ENCODE results near the gene PCED1B.
"Not testable (repeated sequence)": the region's sequence is repeated elsewhere in the genome, so short reads cannot be mapped to it uniquely, and the experiment has no call there.

Gene PCED1B

GRCh38 chr12:47242426-47242825 is 163.0 kb downstream of the PCED1B start:
- DNase-seq: no peak

- no peak for DNase-seq
Observed at GRCh38 chr12:47244835-47245234, 165.4 kb downstream of the PCED1B start.

DNA sequence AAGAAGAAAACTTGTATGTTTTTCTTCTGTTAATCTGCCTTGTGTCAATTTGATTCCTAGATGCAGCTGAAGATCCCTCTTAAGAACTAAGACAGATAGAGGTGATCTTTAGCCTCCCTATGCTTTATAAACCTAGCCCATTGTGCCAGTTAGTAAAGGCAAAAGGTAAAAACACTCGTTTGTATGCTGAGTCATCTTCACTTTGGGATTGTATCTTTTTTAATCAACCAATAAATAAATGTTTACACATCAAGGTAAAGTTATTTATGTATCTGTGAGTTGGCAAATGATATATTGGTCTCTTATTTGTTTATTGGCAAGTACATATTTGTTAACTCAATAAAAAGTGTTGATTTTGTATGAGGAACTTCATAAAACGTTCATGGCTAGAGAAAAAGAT is 166.2 kb downstream of the PCED1B start:
- no peak for DNase-seq

- DNase-seq: no peak
Observed at GRCh38 chr12:47247418-47247817, 168.0 kb downstream of the PCED1B start.

GRCh38 chr12:47249082-47249481 is 169.7 kb downstream of the PCED1B start:
- DNase-seq: no peak

DNA sequence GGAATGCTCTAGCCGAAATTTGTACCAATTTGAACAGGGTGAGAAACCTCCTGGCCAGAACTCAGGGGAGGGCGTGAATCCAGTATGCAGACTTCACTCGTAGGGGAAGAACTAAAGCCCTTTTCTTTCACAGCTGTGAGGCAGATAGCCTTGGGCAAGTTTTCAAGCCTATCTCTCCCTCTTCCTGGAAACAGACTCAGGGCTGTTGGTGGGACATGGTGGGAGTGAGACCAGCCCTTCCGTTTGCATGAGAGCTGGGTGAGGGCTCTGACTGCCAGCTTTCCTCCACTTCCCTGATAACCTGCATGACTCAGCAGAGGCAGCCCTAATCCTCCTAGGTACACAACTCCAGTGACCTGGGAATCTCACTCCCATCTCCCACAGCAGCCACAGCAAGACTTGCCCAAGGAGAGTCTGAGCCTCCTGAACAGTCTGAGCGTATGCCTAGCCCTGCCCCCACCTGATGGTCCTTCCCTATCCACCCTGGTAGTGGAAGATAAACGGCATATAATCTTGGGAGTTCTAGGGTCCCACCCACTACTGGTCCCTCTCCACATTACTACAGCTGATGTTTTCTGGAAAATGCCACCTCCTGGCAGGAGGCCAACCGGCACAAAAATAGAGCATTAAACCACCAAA is 170.4 kb downstream of the PCED1B start:
- no peak for DNase-seq

DNA sequence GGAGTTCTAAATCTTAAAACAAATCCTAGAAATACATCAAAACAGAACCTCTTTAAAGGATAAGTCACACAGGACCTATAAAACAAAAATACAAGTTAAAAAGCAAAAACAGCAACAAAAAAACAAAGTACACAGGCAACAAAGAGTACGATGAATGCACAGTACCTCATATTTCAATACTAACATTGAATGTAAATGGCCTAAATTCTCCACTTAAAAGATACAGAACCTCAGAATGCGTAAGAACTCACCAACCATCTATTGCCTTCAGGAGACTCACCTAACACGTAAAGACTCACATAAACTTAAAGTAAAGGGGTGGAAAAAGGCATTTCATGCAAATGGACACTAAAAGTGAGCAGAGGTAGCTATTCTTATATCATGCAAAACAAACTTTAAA is 172.5 kb downstream of the PCED1B start:
- no peak for DNase-seq

DNA sequence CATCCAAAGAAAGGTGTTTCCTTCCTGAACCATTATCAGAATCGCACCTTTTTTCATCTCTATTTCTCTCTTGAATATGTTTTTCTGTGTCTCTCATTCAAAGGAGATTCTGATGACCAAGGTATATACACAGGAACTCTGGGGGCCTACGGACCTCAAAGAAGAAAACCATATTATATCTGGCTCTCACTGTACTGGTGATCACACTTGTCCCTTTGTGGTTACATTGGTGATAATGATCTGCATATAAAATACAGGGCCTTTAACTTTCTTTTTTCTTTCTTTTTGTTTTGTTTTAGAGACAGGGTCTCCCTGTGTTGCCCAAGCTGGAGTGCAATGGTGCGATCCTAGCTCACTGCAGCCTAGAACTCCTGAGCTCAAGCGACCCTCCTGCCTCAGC is 185.5 kb downstream of the PCED1B start:
- no peak for DNase-seq

DNA sequence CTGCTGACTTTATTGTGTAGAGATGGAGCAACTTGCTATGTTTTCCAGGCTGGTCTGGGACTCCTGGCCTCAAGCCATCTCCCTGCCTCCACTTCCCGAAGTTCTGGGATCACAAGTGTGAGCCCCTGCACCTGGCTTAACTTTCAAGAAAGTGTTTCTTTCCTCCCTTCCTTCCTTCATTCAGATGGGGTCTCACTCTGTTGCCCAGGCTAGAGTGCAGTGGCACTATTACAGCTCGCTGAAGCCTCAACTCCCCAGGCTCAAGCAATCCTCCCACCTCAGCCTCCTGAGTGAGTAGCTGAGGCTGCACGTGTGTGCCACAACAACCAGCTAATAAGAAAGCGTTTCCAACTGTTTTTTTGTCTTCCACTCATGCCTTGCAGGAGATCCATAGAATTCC is 186.0 kb downstream of the PCED1B start:
- no peak for DNase-seq

DNA sequence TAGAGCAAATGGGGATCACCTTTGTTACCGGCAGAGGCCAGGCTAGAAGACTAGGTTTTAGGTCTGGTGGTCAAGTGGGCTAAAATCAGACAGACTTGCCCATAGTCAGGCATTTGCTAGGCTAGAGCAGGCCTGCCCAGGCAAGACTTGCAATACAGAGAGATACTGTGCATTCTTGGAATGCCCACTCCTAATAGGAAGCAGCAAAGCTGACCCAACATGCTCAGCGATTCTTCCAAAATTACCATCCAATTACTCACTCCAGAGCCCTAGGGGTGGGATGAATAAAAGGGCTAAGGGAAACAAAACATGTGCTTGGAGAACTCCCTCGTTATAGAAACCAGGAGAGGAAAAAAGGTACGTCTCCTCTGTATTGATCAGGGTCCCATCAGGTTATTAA is 188.2 kb downstream of the PCED1B start:
- no peak for DNase-seq

DNA sequence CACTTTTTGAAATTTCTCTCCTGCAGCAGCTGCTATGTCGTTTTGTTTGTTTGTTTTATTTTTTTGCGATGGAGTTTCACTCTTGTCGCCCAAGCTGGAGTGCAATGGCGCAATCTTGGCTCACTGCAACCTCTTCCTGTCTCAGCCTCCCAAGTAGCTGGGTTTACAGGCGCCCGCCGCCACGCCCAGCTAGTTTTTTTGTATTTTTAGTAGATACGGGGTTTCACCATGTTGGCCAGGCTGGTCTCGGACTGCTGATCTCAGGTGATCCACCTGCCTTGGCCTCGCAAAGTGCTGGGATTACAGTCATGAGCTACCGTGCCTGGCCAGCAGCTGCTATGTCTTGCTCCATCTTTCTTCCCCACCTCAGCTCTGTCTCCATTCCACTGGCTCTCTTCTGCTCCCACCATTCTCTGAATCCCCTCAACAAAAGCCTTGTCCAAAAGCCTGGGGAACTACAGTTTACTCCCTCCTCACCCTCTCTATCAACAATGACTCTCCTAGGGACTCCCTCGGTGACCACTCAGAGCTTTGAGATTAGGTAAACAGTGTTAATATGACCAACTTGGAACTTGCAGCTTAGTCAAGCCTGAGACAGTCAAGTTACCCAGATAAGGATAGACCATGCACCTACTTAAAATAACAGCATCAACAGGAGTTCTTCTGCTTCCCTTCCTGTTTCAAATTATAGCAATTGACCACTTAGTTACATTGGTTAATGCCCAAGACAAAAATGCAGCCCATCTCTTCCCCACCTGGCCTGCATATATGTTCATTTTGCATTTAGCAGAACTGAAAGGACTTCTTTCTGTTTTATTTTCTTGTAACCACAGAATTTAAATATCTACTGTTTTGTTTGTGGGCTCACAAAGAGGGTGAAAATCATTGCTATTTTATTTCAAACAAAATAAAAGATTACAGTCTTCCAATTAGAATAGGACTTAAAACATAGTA is 189.4 kb downstream of the PCED1B start:
- DNase-seq: no peak

- DNase-seq: no peak
Observed at GRCh38 chr12:47269916-47270315, 190.5 kb downstream of the PCED1B start.

DNA sequence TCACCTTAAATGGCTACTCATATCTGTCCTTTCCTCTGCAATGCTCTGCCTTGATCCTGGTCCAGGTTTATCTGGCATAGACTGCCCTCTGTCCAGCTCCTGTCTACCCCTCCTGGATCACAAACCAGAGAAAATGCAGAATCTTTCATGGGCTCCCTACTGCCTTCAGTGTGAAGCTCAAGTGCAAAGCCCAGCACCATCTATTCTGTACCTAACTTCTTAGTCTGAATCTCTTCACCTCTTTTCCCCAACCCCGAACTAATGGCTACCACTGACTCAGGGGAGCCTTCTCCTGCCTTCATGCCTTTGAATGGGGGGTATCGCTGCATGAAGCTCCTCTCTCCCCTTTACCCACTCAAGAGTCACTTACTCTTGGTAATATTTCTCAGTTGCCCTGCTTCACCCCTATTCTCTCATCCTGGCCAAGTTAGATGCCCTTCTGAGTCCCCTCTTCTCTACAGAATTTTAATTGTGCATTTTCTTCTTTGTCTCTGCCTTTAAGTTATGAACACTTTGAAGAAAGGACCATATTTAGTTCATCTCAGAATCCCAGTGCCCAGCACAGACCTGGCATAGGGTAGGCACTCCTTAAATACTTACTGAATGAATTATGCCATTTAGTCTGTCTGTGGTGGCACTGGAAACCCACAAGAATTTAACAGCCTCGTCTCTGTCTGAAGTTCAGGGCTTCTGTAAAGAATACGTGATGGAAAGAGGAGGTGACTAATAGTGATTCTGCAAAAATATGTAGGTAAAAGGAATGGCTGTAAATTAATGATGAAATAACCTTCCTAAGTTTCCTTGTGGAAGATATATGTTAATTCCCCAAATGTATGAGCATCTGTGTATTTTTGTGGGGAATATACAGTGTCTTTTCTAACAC is 191.6 kb downstream of the PCED1B start:
- peak; percentile 99 for DNase-seq

DNA sequence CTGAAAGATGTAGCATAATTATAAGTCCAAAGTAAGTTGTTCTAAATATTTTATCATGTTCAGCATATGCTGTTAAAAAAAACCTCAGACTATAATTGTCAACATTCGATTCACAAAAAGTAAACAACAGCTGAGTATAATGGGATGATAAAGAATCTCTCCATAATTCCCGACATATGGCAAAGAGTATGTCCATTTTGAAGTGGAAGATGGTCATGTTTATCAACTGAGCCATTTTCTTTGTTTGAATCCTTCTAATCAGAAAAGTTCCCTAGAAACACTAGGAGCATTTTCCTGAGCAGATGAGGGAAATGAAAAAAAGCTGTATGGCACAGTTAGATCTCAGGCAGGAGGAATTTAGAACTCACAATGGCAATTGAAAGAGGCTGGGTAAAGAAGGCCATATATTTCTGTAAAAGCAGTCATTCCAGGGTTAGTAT is 192.4 kb downstream of the PCED1B start:
- no peak for DNase-seq

- peak; percentile 40 for DNase-seq
Observed at GRCh38 chr12:47272412-47273190, 193.2 kb downstream of the PCED1B start.

DNA sequence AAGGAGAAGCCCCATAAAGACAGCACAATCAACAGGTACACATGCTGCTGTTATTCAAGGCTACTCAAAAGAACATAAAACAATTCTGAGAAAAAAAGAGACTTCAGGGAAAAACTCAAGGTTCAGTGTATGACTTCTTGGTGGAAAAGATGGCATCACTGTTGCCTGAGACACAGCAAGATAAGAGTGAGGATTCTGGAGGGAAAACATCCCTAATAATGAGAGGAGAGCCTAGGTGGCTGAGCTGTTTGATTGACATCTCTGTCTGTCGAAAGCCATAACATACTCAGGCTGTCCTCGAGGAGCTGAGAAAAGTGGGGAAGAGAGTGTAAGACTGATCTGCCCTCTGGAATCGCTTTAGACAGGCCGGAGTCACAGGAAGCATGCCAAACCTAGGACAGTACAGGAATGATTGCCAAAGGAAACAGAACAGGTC is 193.8 kb downstream of the PCED1B start:
- peak; percentile 32 for DNase-seq

DNA sequence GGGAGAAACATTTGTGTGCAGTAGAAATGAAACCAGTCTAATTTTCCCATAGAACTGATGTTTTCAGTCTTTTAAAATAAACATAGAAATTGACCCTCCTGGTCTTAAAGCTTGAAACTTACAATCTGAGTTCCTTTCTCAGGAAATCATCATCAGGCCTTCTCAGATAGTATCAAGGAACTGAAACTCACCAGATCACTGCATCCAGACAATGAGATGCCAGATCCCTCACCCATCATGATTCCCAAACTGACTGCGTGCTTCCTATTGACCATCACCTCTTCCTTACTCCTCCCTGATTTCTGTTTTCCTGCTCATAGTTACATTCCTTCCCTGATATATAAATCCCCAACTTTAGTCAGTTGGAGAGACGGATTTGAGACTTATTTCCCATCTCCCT is 195.3 kb downstream of the PCED1B start:
- no peak for DNase-seq

DNA sequence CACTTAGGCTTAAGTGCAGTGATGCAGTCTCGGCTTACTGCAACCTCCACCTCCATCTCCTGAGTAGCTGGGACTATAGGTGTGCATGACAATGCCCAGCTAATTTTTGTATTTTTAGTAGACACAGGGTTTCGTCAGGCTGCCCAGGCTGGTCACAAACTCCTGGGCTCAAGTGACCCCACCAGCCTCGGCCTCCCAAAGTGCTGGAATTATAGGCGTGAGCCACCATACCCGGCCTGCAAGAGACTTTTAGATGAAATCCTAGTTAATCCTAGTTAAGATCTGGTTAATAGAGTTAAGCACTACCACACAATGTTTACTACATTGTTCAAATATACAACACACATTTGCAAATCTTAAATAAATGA is 196.8 kb downstream of the PCED1B start:
- no peak for DNase-seq

GRCh38 chr12:47276621-47277309 is 197.3 kb downstream of the PCED1B start:
- DNase-seq: peak; percentile 37

DNA sequence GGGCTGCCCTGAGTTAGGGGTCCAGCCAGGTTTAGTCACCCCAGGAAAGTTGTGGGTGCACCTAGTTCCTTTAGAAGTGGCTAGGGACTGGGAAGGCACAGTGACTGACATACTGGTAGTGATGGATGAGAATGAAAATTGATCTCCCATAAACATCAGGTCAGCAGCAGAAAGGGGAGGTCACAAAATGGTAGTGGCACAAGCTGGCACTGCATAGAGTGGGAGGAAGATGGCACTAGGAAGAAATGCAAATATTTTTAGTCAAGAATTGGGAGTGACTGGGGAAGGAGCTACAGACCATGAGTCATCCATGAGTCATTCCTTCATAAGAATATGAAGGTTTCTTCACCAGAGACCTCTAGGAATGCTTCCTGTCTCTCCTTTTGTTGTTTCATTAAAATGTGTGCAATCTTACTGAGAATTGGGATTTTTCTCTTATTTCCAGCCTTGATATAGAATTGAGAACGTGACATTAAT is 198.6 kb downstream of the PCED1B start:
- DNase-seq: peak; percentile 95

GRCh38 chr12:47279758-47280157 is 200.3 kb downstream of the PCED1B start:
- DNase-seq: not testable (repeated sequence)

Measured in kidney glomerular epithelial cell (primary cell).